A673 (cell line): Measurements from ENCODE around the gene ADAT3.

Experiments used
- EZH2 ChIP-seq: fragments of 200-600 bp; sonication (generic); IDR thresholded peaks from 2 replicates; pipeline ENCODE4 v1.6.1; 2017; ENCODE audit warnings: borderline replicate concordance, low read depth, mild to moderate bottlenecking, mixed read lengths, antibody characterized with exemption, low read length; ENCODE audit not compliant: poor library complexity, severe bottlenecking
- TF ChIP-seq, protein P1 (sequence below): fragments of 300-800, 200-600 bp; sonication (generic); conservative IDR thresholded peaks from 2 replicates; pipeline ENCODE4 v1.5.1; 2017; ENCODE audit warnings: low read depth, mild to moderate bottlenecking, antibody characterized with exemption, low read length, moderate library complexity, mixed read lengths

DNA sequence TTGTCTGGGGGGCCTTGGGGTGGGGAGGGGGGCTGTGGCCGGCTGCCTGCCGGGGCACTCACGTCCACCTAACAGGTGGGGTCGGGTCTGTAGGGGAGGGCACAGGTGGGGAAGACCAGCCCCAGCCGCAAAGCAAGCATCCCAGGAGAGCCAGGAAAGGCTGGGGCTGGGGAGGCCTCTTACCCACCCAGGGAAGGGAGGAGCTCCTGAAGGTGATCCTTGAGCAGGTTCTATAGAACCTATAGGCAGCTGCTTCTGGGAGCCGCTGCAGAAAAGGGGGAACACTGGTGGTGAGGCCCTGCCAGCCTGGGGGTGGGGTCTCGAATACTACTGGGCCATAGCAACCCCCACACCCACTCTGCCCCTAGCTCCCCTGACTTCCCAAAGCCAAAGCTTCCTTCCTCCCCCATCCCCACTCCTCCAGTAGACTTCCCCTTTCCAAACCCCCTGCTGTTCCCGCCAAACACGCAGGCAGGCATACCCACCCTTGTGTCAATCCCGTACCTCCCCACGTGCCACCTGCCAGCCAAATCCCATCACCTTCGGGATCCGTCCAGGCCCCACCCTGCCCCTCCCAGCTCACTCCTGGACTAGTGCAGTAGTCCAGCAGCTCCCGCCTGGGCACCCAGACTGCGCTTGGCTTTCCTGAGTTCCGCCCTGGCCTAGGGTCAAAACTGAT is 47.4 kb upstream of the ADAT3 start:
- TF ChIP-seq, protein P1, sequence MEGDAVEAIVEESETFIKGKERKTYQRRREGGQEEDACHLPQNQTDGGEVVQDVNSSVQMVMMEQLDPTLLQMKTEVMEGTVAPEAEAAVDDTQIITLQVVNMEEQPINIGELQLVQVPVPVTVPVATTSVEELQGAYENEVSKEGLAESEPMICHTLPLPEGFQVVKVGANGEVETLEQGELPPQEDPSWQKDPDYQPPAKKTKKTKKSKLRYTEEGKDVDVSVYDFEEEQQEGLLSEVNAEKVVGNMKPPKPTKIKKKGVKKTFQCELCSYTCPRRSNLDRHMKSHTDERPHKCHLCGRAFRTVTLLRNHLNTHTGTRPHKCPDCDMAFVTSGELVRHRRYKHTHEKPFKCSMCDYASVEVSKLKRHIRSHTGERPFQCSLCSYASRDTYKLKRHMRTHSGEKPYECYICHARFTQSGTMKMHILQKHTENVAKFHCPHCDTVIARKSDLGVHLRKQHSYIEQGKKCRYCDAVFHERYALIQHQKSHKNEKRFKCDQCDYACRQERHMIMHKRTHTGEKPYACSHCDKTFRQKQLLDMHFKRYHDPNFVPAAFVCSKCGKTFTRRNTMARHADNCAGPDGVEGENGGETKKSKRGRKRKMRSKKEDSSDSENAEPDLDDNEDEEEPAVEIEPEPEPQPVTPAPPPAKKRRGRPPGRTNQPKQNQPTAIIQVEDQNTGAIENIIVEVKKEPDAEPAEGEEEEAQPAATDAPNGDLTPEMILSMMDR: no peak
- TF ChIP-seq EZH2: no peak
